Right lobe of liver (tissue), 6 donors: ENCODE results near the gene SLC16A12. TPM values are rescaled to one million over a fixed set of nuclear protein-coding genes. Genes with fewer than 3 reads are reported as not detected.
A peak's percentile ranks its signal among the peaks of the same experiment; 100 is the strongest.

Experiments used
- ATAC-seq, 4 donors: fragments of 200-7000 bp; cut with Tn5 transposase; one replicate each; pipeline ENCODE4 v1.9.1; 2020; ENCODE audit warnings: mild to moderate bottlenecking in 4 of 4, moderate library complexity in 4 of 4
- DNase-seq, 3 donors: peaks; one replicate each; pipeline ENCODE4 v3.0.0-alpha.2; 2020
- H3K27ac ChIP-seq, 3 donors: fragments of 200-600 bp; one replicate each; pipeline ENCODE4 v1.8.0; 2022
- H3K27me3 ChIP-seq, 2 donors: fragments of 200-600 bp; one replicate each; pipeline ENCODE4 v1.8.0; 2022
- H3K36me3 ChIP-seq, 4 donors: fragments of 200-600 bp; sonication (generic) in 1 of 4; one replicate each; pipeline versions ENCODE4 v1.5.1 to v1.8.0; 2017 to 2022; ENCODE audit warnings: control low read depth in 1 of 4
- H3K4me1 ChIP-seq, 4 donors: fragments of 200-600 bp; sonication (generic) in 1 of 4; one replicate each; pipeline versions ENCODE4 v1.5.1 to v1.8.0; 2017 to 2022; ENCODE audit warnings: control low read depth in 1 of 4
- H3K4me3 ChIP-seq, 3 donors: fragments of 200-600 bp; one replicate each; pipeline ENCODE4 v1.8.0; 2022
- H3K9me3 ChIP-seq, 4 donors: fragments of 200-600 bp; sonication (generic) in 1 of 4; one replicate each; pipeline versions ENCODE4 v1.5.1 to v1.8.0; 2017 to 2022; ENCODE audit warnings: control low read depth in 1 of 4
- CTCF ChIP-seq, 4 donors: fragments of 200-600 bp in 3 of 4; fragments of 450-650 bp in 1 of 4; IDR thresholded peaks; one replicate each; pipeline versions ENCODE4 v1.5.1 to v1.8.0; 2016 to 2022; ENCODE audit warnings: antibody characterized with exemption in 4 of 4, mild to moderate bottlenecking in 2 of 4
- POLR2A ChIP-seq: fragments of 450-650 bp; IDR thresholded peaks from one replicate; pipeline ENCODE4 v1.6.1; 2017; ENCODE audit warnings: antibody characterized with exemption, mild to moderate bottlenecking
- WGBS: methylation state at CpG from one replicate; pipeline ENCODE4 v1.1.6; 2018; ENCODE audit warnings: low coverage, low lambda C conversion rate; ENCODE audit not compliant: insufficient coverage; ENCODE audit errors: missing lambda C conversion rate; 5-methylcytosine and 5-hydroxymethylcytosine counted together
- intact Hi-C, 2 donors: fragments of 100-400 bp; cut with DNase I; formaldehyde crosslinking; loops; one replicate each; pipeline versions ENCODE4 v1.11.2 to v1.14.1; 2022
- total RNA-seq, 6 experiments: library from RNA; depleted of rRNA in 2 of 6; stranded (reverse); fragments of >200 nt in 2 of 6; fragmentation: NEBNext Ultra II Directional in 3 of 6; extraction: Animal tissue kit (Norgen Biotek cat#: 25700) in 3 of 6; gene quantifications; one replicate each; pipeline versions ENCODE4 v1.1.0 to v1.2.4, GENCODE V29; 2016 to 2023
- donor health status: DM: no; HTN: yes; CAD: no.
- donor health status: DM: no; HTN: no; CAD: no.
- donor health status: DM: no; HTN: no; CAD: no.
- donor health status: DM: no; HTN: yes; CAD: no.
- donor health status: DM: no; HTN: yes; CAD: no.

Gene SLC16A12
- total RNA-seq, 6 experiments from 2014 or later: 0.20 to 6.1 (median 0.80) TPM

- TF ChIP-seq CTCF (IDR thresholded peaks at IDR 0.05) (no peak), POLR2A (no peak)
- ATAC-seq (no peak), DNase-seq (no peak)
- H3K4me1 ChIP-seq: peaks cover 0 to 4% (median 0%) of the 10 kb centered on the region in 4 donors
- H3K9me3 ChIP-seq: no peaks in the 10 kb centered on the region
- intact Hi-C loops: no loop called here
- 90% methylated on average over 4 of the region's 4 CpGs for WGBS
- no peak overlapping the region for H3K27ac ChIP-seq
- H3K27me3 ChIP-seq: no peaks in the 10 kb centered on the region
- H3K36me3 ChIP-seq: no peaks in the 10 kb centered on the region
- no peak overlapping the region for H3K4me3 ChIP-seq
Measured at GRCh38 chr10:89540420-89540949, 5.1 kb upstream of the SLC16A12 start.

- H3K4me1 ChIP-seq: peaks cover 0 to 11% (median 0%) of the 10 kb centered on the region in 4 donors
- no peak for DNase-seq
- ATAC-seq: no peak
- H3K27me3 ChIP-seq: no peaks in the 10 kb centered on the region
- H3K4me3 ChIP-seq: no peak overlapping the region
- no peaks in the 10 kb centered on the region for H3K9me3 ChIP-seq
- intact Hi-C loops: no loop called here
- no peaks in the 10 kb centered on the region for H3K36me3 ChIP-seq
- TF ChIP-seq POLR2A (no peak), CTCF (IDR thresholded peaks at IDR 0.05) (no peak)
- no peak overlapping the region for H3K27ac ChIP-seq
- 54% methylated on average over 1 of the region's 1 CpG for WGBS
Measured at GRCh38 chr10:89537364-89537763, 2.0 kb upstream of the SLC16A12 start.

- TF ChIP-seq CTCF (IDR thresholded peaks at IDR 0.05) (no peak), POLR2A (no peak)
- ATAC-seq (no peak), DNase-seq (no peak)
- Histone ChIP-seq H3K9me3 (no peaks in the 10 kb centered on the region), H3K27me3 (no peaks in the 10 kb centered on the region), H3K27ac (no peak overlapping the region), H3K36me3 (no peaks in the 10 kb centered on the region), H3K4me3 (peak overlapping the region; percentile 26 to 61 (median 52)), H3K4me1 (peaks cover 0 to 11% (median 0%) of the 10 kb centered on the region in 4 donors)
- intact Hi-C loops: no loop called here
- 23% methylated on average over 8 of the region's 16 CpGs for WGBS
Measured at GRCh38 chr10:89536013-89536354, 590 bp upstream of the SLC16A12 start.

- DNase-seq (no peak), ATAC-seq (no peak)
- Histone ChIP-seq H3K4me3 (peak overlapping the region; percentile 26 to 61 (median 52)), H3K4me1 (peaks cover 0 to 11% (median 0%) of the 10 kb centered on the region in 4 donors), H3K36me3 (no peaks in the 10 kb centered on the region), H3K27ac (no peak overlapping the region), H3K9me3 (no peaks in the 10 kb centered on the region), H3K27me3 (no peaks in the 10 kb centered on the region)
- TF ChIP-seq CTCF (IDR thresholded peaks at IDR 0.05) (no peak), POLR2A (no peak)
- 20% methylated on average over 8 of the region's 8 CpGs for WGBS
- intact Hi-C loops: no loop called here
Measured at GRCh38 chr10:89534826-89535166, 598 bp downstream of the SLC16A12 start.

GRCh38 chr10:89532476-89532875 lies 2.9 kb downstream of the SLC16A12 start:
- no peak overlapping the region for H3K27ac ChIP-seq
- no peaks in the 10 kb centered on the region for H3K27me3 ChIP-seq
- peaks cover 0 to 11% (median 0%) of the 10 kb centered on the region in 4 donors for H3K4me1 ChIP-seq
- ATAC-seq (no peak), DNase-seq (no peak)
- no peaks in the 10 kb centered on the region for H3K9me3 ChIP-seq
- TF ChIP-seq CTCF (IDR thresholded peaks at IDR 0.05) (no peak), POLR2A (no peak)
- WGBS: 84% methylated on average over 3 of the region's 3 CpGs
- H3K36me3 ChIP-seq: no peaks in the 10 kb centered on the region
- intact Hi-C loops: no loop called here
- H3K4me3 ChIP-seq: no peak overlapping the region
